PFSK-1 (cell line): ENCODE results near the gene WDR49.

ENCODE experiments used
- FOXP2 ChIP-seq: optimal IDR thresholded peaks from 2 replicates; pipeline ENCODE3; 2011; ENCODE audit warnings: borderline replicate concordance, control low read depth, inconsistent platforms; ENCODE audit not compliant: insufficient read depth; ENCODE audit errors: extremely low read length, extremely low read depth
- POLR2AphosphoS5 ChIP-seq: IDR thresholded peaks from 2 replicates; pipeline ENCODE4 v1.6.1; 2012; ENCODE audit warnings: low read depth, mild to moderate bottlenecking, control low read depth, low read length, moderate library complexity
- REST ChIP-seq, 2 experiments: IDR thresholded peaks; 2 replicates each; pipeline versions ENCODE4 v1.6.1 to v1.8.0; 2011 to 2012; ENCODE audit warnings: low read depth in 2 of 2, low read length in 2 of 2, control low read depth in 1 of 2, inconsistent platforms in 1 of 2, mild to moderate bottlenecking in 1 of 2, moderate library complexity in 1 of 2; ENCODE audit not compliant: insufficient read depth in 1 of 2
- SIN3A ChIP-seq: IDR thresholded peaks from 2 replicates; pipeline ENCODE4 v1.6.1; 2012; ENCODE audit warnings: mild to moderate bottlenecking, low read length, moderate library complexity, borderline replicate concordance; ENCODE audit not compliant: insufficient read depth
- TAF1 ChIP-seq: IDR thresholded peaks from 2 replicates; pipeline ENCODE4 v1.6.1; 2012; ENCODE audit warnings: low read length, control low read depth, borderline replicate concordance; ENCODE audit not compliant: insufficient read depth

WDR49 gene

GRCh38 chr3:167456157-167456799 lies 197.5 kb downstream of the WDR49 start:
- TF ChIP-seq SIN3A, result no peak
- TF ChIP-seq POLR2AphosphoS5, result no peak
- no peak for TF ChIP-seq REST (IDR thresholded peaks at IDR 0.05; ENCODE audit: insufficient read depth in 1 of 2, low read depth in 2 of 2, low read length in 2 of 2)
- TF ChIP-seq FOXP2, result no peak

GRCh38 chr3:167453815-167454214 lies 199.9 kb downstream of the WDR49 start:
- TF ChIP-seq POLR2AphosphoS5 (no peak), TAF1 (no peak), REST (IDR thresholded peaks at IDR 0.05; ENCODE audit: insufficient read depth in 1 of 2, low read depth in 2 of 2, low read length in 2 of 2) (no peak), SIN3A (no peak), FOXP2 (no peak)

GRCh38 chr3:167451282-167451681 lies 202.5 kb downstream of the WDR49 start:
- TF ChIP-seq SIN3A, result no peak
- TF ChIP-seq FOXP2, result no peak
- no peak for TF ChIP-seq TAF1
- TF ChIP-seq REST (IDR thresholded peaks at IDR 0.05; ENCODE audit: insufficient read depth in 1 of 2, low read depth in 2 of 2, low read length in 2 of 2), result no peak
- no peak for TF ChIP-seq POLR2AphosphoS5

GRCh38 chr3:167450675-167451074 lies 203.1 kb downstream of the WDR49 start:
- TF ChIP-seq REST (IDR thresholded peaks at IDR 0.05; ENCODE audit: insufficient read depth in 1 of 2, low read depth in 2 of 2, low read length in 2 of 2) (no peak), SIN3A (no peak), POLR2AphosphoS5 (no peak), FOXP2 (no peak), TAF1 (no peak)

- TF ChIP-seq FOXP2 (no peak), TAF1 (no peak), REST (IDR thresholded peaks at IDR 0.05; ENCODE audit: insufficient read depth in 1 of 2, low read depth in 2 of 2, low read length in 2 of 2) (no peak), POLR2AphosphoS5 (no peak), SIN3A (no peak)
Observed at GRCh38 chr3:167450195-167450594, 203.5 kb downstream of the WDR49 start.
